ENCODE measurements around the gene ARAP1.
A peak's percentile ranks its signal among the peaks of the same experiment; 100 is the strongest.

ARAP1 gene

DNA sequence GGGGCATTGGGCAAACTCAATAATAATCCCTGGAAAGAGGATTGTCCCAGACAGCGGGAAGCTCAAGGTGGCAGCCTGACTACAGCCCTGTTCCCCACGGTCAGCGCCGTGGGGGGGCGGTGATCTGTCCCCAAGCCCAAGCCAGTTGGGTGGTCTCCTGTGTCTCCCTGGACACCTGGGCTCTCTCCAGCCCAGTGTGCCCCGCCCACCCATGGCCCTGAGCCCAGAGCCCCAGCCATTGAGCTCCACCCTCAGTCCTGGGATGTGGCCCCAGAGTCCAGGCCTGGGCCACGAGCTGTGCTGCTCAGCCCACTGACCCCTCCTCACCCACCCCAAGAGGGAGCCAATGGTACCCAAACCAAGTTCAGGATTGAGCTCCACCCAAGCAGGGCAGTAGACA lies 50.1 kb downstream of the ARAP1 start:
- no peak for DNase-seq

DNA sequence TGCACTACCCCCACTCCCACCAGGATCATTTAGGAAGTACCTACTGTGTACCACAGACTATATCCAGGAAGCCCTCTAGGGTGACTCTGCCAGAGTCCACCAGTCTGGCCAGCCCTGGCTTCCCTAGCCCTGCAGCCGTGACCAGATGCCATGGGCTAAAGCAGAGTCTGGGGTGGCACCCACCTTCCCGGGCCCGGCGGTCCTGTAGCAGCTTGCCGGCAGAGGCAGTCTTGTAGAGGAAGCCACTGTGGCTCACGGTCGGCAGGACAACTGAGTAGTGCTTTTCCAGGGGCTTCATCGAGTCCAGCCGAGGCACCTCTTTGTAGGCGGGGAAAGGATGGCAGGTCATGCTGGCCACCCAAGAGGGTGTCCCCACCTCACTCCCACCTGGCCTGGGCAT lies 50.7 kb downstream of the ARAP1 start:
- no peak for DNase-seq

DNA sequence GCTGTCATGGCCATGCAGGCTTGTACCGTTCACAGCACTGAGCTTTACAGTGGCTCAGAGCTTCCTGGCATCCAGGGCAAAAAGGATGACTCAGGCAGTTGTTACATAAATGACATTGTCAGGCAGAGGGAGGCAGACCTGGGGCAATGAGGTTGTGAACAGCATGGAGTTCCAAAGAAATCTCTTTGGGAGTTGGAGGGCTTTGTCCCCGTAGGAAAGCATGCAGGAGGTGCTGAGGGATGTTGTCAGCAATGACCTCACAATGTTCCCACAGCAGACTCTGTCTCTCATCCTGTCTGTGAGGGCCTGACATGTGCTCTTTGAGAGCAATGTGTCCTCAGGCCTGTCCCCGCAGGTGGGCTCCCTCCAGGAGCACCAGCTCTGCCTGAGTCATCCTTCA lies 52.1 kb downstream of the ARAP1 start:
- no peak for DNase-seq

DNA sequence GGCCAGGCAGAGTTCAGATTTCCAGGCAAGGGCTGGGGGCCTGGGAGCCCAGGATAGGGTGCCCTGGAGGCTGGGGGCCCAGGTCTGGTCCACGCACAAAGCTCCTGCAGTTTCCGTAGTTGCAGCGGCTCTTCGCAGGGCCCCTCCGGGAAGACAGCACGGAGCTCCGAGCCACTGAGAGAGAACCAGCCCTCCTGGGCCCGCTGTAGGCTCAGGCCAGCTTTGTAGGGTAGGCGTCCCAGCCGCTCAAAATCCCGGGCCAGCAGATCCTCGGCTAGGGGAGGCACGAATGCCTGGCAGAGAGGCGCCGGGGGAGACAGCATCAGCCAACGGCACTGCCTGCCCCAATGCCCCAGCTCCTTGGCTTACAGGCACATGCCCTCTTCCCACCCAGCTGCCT lies 54.4 kb downstream of the ARAP1 start:
- no peak for DNase-seq

DNA sequence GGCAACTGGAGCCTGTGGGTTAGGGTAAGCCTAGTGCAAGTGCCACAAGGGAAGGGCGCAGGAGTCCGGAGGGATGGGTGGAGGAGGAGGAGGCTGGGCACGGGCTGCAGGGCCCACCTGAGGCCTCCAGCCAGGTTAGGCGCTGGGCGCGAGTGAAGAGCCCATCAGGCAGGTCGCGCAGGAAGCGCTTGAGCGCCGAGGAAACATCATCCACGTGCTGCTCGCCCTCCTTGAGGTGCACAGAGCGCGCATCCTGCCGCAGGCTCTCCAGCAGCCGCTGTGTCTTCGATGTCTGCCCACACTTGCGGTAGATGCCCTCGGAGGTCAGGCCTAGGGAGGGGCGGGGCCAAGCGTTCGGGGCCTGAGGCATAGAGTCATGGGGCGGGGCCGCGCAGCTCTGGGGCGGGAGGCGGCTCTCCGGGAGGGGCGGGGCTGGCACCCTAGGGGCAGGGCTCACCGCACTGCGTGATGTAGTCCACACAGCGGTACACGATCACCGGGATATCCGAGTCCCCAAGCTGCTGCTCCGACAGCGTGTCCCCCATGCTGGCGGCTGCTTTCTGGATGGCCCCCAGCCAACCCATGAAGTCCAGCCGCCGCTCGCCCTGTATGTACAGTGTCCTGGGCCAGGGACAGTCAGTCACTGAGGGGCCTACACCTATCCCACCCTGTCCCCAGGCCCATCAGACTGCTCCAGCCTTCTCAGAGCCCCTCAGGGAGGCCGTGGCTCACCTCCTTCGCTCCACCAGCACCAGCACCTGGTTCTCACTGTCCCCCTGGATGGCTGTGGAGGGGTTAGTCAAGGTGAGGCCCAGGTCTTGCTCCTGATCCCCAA lies 55.1 kb downstream of the ARAP1 start:
- DNase-seq, result no peak

DNA sequence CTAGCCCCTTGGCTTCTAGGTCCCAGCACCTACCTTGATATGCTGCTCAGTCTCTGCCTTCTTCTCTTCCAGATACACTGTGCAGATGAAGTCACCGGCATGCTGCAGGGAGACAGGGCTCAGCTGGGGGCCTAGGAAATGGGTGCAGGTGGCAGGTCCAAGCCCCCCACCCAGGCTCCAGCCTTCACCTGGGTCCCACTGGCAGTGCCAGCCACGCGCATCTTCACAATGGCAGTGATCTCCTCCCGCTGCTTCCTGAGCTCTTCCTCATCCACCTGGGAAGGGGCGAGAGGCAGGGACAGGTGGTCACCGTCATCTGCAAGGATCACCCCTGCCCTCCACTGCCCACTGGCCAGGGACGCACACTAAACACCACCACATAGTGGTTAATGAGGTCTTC lies 56.9 kb downstream of the ARAP1 start:
- DNase-seq, result no peak

DNA sequence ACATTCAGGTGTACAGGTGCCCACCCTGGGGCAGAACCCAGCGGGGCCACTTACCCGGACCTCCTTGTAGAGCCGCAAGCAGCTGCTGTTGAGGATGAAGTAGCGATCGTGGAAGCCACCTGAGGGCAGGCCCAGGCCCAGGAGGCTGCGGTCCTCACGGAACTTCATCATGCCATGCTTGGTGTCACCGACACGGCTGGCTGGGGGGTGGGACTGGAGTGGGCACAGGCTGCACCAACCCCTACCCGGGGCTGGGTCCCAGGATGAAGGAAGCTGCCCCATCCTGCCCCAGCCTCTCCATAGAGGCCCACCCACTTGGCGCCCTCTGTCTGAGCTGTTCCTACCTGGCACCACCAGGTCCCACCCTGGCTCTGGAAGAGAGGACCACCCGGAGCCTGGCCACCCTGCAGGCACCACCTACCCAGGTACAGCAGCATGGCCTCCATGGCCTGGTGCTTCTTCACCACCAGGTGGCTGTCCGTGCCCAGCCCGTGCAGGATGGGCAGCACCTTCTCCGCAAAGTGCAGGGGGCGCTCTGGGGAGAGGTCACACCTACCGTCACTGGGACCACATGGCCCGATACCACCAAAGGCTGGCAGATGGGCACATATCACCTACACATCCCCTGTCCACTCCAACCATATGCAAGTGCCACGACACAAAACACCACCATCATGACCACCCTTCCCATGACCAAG lies 58.8 kb downstream of the ARAP1 start:
- no peak for DNase-seq

DNA sequence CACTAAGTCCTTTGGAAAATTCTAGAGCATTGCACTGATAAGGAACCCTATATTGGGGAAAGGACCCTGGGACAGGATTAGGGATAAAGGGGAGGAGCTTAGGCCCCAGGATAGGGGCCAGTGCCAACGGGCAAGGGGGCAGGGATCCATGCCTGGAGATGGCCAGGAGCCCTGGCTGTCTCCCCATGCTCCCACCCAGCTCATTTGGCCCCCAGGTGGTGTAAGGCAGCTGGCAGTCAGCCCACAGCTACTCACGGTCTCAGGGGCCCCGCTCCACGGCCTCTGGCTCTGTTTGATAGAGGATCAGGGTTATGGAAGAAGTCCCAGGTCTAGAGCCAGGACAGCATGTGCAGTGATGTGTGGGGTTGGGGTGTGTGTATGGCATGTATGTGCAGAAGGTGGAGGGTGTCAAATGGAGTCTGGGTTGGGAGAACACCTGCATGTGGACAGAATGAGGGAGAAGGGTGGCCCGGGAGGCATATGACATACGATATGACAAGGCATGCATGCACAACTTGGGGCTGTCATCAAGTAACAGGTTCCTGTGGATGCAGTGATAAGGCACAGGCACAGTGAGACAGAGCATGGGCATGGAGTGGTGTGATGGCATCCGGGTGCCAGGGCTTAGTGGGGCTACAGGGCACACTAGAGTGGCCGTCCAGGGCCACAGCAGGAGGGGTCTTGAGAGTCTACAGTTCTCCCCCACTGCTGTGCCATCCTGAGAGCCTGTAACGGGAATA lies 59.5 kb downstream of the ARAP1 start:
- DNase-seq, result no peak

DNA sequence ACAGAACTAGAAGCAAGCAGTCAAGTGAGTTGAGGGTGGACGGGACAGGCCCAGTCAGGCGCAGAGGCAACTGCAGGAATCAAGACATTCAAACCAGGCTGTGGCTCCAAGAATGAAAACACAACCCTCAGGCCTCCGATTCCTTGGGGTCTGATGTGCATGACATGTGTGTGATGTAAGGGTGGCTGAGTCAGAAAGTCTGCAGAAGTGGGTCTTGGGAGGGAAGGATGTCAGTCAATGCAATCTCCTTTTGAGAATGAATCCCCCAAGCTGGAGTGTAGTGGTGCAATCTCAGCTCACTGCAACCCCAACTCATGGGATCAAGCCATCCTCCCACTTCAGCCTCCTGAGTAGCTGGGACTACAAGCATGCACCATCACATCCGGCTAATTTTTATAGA lies 62.0 kb downstream of the ARAP1 start:
- DNase-seq, result no peak

DNA sequence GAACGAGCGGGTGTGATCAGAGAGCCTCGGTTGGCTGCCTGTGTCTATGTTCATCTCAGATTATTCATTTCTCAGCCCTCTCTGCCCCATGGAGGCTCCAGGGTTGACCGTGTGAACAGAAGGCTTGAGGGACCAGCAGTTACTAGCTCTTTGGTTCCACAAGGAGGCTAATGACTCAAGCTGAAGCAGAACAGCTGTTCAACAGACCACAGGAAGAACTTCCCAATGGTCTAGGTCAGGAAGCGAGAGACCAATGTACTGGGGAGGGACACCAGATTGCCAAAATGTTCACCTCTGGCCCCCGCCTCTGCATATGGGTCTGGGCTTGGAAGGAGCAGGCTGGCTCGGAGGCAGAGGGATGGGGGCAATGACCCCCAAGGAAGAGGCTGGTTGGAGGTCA lies 63.3 kb downstream of the ARAP1 start:
- DNase-seq, result no peak

DNA sequence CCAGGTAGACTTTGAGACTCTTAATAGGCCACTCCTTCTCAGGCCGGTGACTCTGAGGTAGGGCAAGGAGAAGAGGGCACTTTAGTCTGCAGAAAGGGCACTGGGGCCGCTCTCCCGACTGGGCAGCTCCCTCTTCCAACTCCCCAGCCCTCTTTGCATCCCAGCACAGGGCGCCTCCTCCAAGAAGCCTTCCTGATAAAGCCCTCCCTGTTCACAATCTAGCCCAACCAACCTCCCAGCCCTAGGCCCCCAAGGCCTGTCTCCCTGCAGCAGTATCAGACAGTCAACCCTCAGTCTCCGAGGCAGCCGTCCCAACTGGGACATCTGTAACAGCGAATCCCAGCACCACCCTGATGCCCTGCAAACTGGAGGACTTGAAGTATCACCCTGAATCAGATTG lies 63.7 kb downstream of the ARAP1 start:
- no peak for DNase-seq

DNA sequence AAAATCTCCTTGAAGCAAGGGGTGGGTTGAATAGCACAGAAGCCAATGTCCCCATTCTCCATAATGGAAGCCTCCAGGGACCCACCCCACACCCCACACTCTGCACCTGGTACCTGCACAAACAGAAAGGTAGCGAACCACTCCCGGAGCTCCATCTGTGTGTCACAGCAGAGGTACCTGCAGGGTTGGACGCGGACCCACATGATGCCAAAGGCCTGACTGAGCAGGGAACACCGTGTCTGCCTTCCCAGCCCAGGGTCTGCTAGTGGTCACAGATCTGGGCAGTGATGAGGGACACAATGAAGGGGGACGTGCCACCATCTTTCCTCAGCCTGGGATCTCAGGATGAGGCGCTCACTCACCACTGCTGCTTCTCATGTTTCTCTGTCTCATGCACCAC lies 64.9 kb downstream of the ARAP1 start:
- no peak for DNase-seq

DNA sequence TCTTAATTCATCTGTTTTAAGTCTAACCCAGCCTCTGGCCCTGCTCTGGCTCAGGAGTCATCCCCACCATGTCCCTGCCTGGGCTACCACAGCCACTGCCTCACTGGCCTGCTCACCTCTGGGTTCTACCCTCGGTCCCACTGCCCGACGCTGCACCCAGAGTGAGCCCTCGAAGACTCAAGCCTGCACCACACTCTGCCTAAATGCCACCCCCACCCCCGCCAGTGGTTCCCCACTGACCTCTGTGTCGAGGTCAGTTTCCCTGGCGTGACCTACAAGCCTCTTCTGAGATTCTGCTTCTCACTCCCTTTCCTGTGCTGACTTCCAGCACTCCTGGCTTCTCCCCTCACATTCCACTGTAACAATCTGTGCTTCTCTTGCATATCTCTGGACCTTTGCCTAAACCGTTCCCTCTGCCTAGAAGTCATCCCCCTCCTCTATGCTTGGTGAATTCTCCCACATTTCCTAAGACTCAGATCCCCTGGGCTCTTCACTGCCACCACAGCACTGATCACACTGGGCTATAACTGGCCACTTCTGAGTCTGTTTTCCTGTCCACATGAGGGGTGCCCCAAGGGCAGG lies 65.5 kb downstream of the ARAP1 start:
- DNase-seq, result no peak

DNA sequence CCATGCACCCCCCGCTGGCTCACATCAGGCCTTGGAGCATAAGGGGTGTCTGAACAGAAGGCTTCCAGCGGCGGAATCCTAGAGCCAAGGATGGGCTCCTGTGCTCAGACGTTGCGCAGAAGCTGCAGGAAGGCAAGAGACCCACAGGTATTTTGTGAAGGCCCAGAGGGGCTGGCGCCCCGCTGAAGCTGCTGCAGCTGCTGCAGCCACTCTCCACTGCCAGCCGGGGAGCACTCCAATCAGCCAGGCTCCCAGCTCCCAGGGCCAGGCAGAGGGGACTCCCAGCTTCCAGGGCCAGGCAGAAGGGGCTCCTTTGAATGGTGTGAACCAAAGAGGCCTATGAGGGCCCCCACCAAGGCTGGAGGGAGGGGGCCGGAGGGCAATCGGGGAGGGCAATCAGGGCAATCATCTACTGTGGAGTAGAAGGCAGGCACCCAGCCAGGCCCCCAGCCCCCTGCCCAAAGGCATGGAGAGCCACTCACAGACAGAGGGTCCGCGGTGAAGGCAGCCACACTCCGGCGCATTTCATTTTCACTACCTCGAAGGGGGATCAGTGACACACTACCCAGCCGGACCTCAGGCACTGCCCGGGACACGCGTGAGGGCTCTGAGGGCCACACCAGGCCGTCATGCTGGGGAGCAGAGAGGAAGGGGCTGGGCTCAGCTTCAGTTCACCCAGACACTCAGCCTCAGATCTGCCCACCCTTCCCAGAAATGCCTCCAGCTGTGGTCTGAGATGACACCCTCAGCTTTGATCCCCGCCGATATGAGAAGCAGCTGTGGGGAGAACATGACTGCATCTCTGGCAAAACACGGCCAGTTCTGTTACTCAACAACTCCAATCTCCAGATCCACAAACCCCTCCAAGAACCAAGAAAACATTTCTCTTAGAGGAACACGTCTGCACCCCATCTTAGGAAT lies 66.4 kb downstream of the ARAP1 start:
- peak; percentile 59 for DNase-seq

DNA sequence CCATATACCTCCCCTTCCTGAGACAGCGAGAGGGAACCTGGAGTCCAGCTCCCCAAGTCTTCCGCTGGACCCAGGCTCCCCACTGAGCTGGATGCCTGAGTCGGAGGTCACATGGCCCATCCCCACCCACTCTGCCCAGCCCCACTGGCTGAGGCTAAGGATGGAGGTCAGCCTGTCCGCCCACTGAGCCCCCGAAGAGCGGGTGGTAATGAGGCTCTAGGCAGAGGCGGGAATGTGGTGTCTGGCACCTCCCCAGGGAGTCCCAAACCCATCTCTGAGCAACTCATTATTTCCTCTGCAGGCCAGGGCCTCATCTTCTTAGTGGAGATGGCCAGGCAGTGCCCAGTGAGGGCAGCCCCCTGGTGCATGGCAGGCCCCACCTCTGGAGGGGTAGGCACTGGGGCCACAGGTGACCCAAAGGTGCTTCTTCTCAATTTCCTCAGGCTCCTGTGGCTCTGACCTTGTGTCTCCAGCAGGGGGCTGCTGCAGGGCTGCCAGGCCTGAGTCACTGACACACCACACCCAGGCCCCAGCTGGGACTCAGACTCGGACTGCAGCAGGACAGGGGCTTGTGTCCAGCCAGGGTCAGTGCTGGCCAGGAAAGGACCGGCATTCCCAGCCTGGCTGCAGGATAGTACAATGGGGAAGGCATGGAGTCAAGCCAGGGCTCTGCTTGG lies 67.8 kb downstream of the ARAP1 start:
- peak; percentile 52 for DNase-seq

DNA sequence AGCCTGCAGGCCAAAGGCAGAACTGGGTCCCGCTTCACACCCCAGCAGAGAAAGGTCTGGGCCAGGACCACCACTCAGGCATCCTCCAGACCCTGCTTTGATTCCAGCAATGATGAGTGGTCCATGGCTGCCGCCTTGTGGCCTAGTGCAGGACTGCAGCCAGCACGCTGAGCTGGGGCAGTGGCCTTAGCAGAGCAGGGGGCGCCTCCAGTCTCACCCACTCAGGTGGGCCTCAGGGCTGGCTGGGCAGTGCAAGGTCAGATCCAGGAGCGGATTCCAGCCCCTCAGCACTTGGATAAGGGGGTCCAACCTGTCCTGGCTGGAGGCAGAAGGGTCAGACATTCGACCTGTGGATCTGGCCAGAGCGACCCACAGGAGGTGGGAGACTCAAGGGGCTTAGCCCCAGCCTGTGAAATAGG lies 68.4 kb downstream of the ARAP1 start:
- DNase-seq, result peak; percentile 72

DNA sequence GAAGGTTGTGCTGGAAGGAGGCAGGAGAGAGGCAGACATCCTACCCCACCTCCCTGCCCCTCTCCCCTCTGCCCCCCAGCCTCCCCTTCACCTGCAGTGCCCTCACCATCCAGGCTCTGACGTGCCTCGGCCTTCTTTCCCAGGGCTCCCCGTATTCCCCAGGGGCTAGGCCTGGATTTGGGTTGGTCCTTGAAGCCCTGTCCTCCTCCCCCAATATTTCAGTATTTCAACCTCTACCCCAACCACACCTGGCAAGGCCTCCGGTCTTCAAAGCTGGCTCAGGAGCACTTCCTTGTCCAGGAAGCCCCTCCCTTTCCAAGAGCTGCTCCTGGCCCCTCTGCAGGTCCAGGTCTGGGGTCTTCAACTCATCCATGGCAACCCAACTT lies 69.4 kb downstream of the ARAP1 start:
- DNase-seq, result no peak

DNA sequence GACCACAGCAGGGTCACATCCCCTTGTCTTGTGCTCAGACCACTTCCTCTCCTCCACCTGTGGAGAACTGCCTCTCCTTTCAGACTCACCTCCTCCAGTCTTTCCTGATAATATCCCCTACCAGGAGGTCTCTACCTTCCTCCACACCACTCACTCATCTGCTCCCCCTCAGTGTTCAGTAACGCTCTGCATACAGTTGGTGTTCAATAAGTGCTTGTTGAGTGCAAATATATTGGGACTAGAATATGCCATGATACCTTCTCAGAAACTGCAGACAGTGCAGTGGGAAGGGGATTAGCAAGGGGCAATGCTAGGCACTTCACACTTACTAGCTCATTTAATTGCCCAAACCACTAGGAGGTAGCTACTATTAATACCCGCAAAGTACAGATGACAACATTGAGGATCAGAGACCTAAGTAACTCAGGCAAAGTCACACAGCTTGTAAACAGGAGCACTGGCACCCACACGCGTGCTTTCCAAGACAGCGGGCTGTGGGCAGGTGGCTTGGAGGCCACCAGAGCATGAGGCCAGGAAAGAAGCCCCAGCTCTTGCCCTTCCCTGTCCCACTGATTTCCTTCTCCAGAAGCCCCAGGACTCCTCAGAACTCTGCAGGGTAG lies 69.9 kb downstream of the ARAP1 start:
- DNase-seq, result no peak

DNA sequence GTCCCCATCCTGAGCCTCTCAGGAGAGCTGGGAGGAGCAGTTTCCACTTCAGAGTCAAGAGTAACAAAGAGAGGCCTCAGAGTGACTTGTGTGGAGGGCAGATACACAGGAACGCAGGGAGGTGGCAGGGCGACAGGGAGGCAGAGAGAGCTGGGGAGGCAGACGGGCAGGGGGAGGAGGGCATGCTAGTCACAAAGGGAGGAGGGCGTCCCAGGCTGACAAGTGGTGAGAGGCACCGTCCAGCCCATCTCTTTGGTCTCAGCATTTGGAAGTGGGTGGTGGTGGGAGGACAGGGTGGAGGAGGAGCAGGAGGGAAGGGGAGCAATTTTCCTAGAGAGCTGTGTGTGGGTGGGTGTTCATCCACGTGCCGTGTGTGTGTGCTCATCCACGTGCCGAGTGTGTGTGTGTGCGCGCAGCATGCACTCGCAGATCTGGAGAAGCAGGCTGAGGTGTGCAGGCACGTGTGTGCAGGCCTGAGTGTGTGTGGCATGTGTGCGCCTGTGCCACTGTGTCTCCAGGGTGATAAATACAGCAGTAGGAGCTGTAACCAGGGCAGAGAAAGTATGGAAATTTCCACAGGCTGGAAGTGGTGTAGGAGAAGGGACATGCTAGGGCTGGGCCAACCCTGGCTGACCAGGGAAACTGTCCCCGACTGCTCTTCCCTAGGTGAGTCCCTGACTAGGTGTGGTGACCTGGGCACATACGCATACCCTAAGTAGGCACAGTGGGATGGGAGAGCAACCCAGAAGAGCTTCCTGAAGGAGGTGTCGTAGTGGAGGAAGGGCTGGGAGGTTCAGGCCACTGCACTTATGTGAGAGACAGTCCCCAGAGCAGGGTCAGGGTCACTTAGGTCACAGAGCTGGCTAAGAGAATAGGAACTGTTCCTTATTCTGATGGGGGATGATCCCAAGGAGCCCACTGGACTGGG lies 70.7 kb downstream of the ARAP1 start:
- no peak for DNase-seq

DNA sequence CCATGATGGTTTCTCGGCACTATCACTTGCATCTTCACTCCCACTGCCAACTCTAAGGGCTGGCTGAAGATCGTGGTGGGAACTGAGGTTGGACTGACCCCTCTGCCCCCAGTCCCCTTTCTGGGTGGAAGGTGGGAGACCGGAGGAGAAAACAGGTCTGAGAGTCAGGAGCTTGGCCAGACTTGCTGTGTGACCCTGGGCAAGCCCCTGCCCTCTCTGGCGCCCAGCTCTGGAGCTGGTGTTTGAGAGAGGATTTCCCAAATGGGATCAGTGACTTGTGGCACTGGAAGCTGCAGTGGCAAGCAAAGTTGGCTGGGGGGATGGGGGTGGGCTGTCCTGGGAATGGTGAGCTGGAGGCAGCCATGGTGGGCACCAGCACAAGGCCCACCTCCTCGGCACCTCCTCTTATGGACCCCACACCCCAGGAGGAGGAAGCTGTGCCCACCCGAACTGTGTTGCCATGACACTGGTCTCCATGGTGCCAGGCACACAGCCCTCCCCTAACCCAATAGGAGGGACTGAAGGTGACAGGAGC lies 71.5 kb downstream of the ARAP1 start:
- no peak for DNase-seq

Data from stimulated activated CD4-positive, alpha-beta T cell treated with anti-CD3 and anti-CD28 coated beads, Interleukin-4, amount 100 ng/mL, for 24 hours (primary cell).